OCI-LY1 (cell line): ENCODE measurements around the gene WWC2.

Experiments
- CTCF ChIP-seq: fragments of 200-600 bp; sonication (generic), shearing (Covaris generic); IDR thresholded peaks from 2 replicates; pipeline ENCODE4 v1.5.1; 2017; ENCODE audit warnings: mild to moderate bottlenecking, antibody characterized with exemption, low read length, moderate library complexity, mixed read lengths
- EZH2 ChIP-seq: fragments of 200-600 bp; sonication (generic), shearing (Covaris generic); IDR thresholded peaks from 2 replicates; pipeline ENCODE4 v1.8.0; 2017; ENCODE audit warnings: borderline replicate concordance, mixed run types, mild to moderate bottlenecking, antibody characterized with exemption, low read length, moderate library complexity, mixed read lengths

DNA sequence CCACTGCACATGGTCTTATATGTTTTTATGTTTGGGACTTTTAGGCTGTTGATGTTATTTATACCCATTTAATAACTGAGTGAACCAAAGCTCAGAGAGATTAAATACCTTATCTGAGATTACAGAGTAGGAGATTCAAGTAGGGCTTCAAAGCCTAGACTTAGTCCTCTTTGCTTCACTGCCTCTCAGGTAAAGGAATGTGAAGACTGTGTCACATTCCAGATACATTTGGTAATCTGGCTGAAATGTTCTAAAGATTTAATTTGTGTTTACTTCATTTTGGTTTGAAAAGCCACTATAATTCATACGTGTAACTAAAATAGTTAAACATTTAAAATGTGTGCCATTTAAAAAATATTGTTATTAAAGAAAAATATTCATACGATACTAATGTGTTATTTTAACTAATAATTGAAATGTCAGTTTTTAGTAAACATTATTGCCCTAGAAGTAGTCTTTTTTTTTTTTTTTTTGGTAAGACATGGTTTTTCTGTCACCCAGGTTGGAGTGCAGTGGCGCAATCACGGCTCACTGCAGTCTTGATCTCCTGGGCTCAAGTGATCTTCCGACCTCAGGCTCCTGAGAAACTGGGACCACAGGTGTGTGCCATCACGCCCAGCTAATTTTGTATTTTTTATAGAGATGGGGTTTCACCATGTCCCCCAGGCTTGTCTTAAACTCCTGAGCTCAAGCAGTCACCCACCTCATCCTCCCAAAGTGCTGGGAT lies 54.3 kb downstream of the WWC2 start:
- TF ChIP-seq CTCF: no peak
- no peak for TF ChIP-seq EZH2
